ENCODE results near the gene B4GALT2. TPM values are rescaled to one million over a fixed set of nuclear protein-coding genes. Genes with fewer than 3 reads are reported as not detected.

Gene B4GALT2
- total RNA-seq, 6 donors from 2014 or later: 11.5 to 33.0 (median 18.1) TPM

- DNase-seq: no peak
These were observed 42.1 kb downstream of the B4GALT2 start for GRCh38 chr1:44021156-44021555.

GRCh38 chr1:44021581-44022321, 42.7 kb downstream of the B4GALT2 start:
- no peak overlapping the region for H3K4me3 ChIP-seq
- no peak for ATAC-seq (ENCODE audit: low FRiP score in 2 of 2)
- H3K27me3 ChIP-seq: no peaks in the 10 kb centered on the region
- H3K36me3 ChIP-seq: peaks cover 0 to 13% (median 3%) of the 10 kb centered on the region in 4 donors
- peak overlapping the region in 2 of 4 donors; percentile 6 to 19 for H3K27ac ChIP-seq
- TF ChIP-seq POLR2A (IDR thresholded peaks at IDR 0.05): no peak
- TF ChIP-seq CTCF (IDR thresholded peaks at IDR 0.05): no peak
- no peak for TF ChIP-seq POLR2AphosphoS5 (IDR thresholded peaks at IDR 0.05)
- TF ChIP-seq EP300 (IDR thresholded peaks at IDR 0.05): no peak
- no peaks in the 10 kb centered on the region for H3K9me3 ChIP-seq
- peaks cover 0 to 12% (median 0%) of the 10 kb centered on the region in 4 donors for H3K4me1 ChIP-seq
- DNase-seq: no peak
- 81 to 86% methylated on average over 10 of the region's 10 CpGs for WGBS, 2 donors

More at GRCh38 chr1:44021156-44021555, 42.1 kb downstream of the B4GALT2 start:
- TF ChIP-seq CTCF (IDR thresholded peaks at IDR 0.05): no peak
- TF ChIP-seq POLR2A (IDR thresholded peaks at IDR 0.05): no peak
- no peak for TF ChIP-seq POLR2AphosphoS5 (IDR thresholded peaks at IDR 0.05)
- no peak for TF ChIP-seq EP300 (IDR thresholded peaks at IDR 0.05)
- no peaks in the 10 kb centered on the region for H3K9me3 ChIP-seq
- H3K4me3 ChIP-seq: no peak overlapping the region
- H3K4me1 ChIP-seq: peaks cover 0 to 6% (median 0%) of the 10 kb centered on the region in 4 donors
- H3K27me3 ChIP-seq: no peaks in the 10 kb centered on the region
- peaks cover 0 to 13% (median 3%) of the 10 kb centered on the region in 4 donors for H3K36me3 ChIP-seq
- H3K27ac ChIP-seq: no peak overlapping the region
- WGBS, 2 donors: 78 to 91% methylated on average over 3 to 8 of the region's 8 CpGs
- ATAC-seq (ENCODE audit: low FRiP score in 2 of 2): no peak

DNA sequence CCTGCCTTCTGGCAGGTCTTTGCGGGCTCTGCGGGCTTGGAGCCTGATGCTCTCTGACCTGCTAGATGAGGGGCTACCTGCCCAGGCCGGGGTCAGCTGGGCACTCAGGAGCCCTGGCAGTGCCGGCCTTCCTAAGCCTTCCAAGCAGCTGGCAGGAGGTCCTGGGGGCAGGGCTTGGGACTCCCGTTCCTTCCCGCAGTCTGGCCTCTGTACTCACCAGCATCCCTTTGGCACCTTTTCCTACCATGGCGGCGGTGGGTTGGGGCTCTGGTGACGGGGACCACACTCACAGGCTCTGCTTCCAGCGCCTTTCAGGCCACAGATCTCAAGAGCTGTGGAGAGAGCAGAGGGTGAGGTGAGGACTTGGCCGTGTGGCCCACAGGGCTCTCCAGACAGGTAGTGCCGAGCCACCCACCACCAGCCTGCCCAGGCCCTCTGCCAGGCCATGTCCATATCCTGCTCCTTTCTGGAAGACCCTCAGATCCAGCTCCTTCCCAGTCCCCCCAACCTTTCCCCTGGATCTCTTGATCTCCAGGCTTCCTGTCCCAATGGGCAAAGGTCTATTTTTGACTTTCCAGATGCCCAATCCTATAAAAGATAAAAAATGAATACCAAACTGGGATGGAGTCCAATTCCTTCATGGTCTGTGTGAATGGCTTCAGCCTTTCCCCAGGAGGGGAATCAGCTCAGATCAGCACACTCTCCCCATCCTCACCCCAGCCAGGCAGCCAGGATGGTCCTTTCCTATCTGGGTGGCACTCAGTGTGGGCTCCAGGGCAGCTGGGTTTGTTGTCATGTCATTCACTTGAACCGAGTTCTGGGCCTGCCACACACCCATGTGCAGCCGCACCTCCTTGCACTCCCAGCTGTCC, 45.3 kb downstream of the B4GALT2 start:
- DNase-seq (no peak), ATAC-seq (ENCODE audit: low FRiP score in 2 of 2) (no peak)
- H3K9me3 ChIP-seq: no peaks in the 10 kb centered on the region
- TF ChIP-seq POLR2AphosphoS5 (IDR thresholded peaks at IDR 0.05): no peak
- no peak for TF ChIP-seq EP300 (IDR thresholded peaks at IDR 0.05)
- no peak for TF ChIP-seq CTCF (IDR thresholded peaks at IDR 0.05)
- no peak for TF ChIP-seq POLR2A (IDR thresholded peaks at IDR 0.05)
- no peak overlapping the region for H3K27ac ChIP-seq
- H3K4me1 ChIP-seq: peaks cover 5 to 20% (median 8%) of the 10 kb centered on the region in 4 donors
- WGBS, 2 donors: 81 to 85% methylated on average over 3 to 14 of the region's 14 CpGs
- H3K27me3 ChIP-seq: no peaks in the 10 kb centered on the region
- peaks cover 0 to 13% (median 3%) of the 10 kb centered on the region in 4 donors for H3K36me3 ChIP-seq
- H3K4me3 ChIP-seq: no peak overlapping the region

GRCh38 chr1:44024903-44025525, 46.0 kb downstream of the B4GALT2 start:
- ATAC-seq (ENCODE audit: low FRiP score in 2 of 2) (no peak), DNase-seq (no peak)
- 72 to 86% methylated on average over 13 of the region's 13 CpGs for WGBS, 2 donors
- Histone ChIP-seq H3K4me3 (no peak overlapping the region), H3K4me1 (peaks cover 9 to 23% (median 12%) of the 10 kb centered on the region in 4 donors), H3K36me3 (peaks cover 0 to 13% (median 3%) of the 10 kb centered on the region in 4 donors), H3K27me3 (no peaks in the 10 kb centered on the region), H3K27ac (no peak overlapping the region), H3K9me3 (no peaks in the 10 kb centered on the region)
- no peak for TF ChIP-seq POLR2A (IDR thresholded peaks at IDR 0.05)
- no peak for TF ChIP-seq POLR2AphosphoS5 (IDR thresholded peaks at IDR 0.05)
- no peak for TF ChIP-seq EP300 (IDR thresholded peaks at IDR 0.05)
- no peak for TF ChIP-seq CTCF (IDR thresholded peaks at IDR 0.05)

All from upper lobe of left lung (tissue), 6 donors.